Tibial nerve (tissue), 4 donors: ENCODE measurements around the gene NDFIP1. TPM values are rescaled to one million over a fixed set of nuclear protein-coding genes. Genes with fewer than 3 reads are reported as not detected.

Experiments
- DNase-seq, 2 donors: peaks; one replicate each; pipeline ENCODE4 v3.0.0-alpha.2; 2019; ENCODE audit warnings: low spot score in 2 of 2
- H3K27ac ChIP-seq, 4 donors: fragments of 200-600 bp; sonication (generic) in 3 of 4; one replicate each; pipeline ENCODE4 v1.5.1; 2017 to 2019; ENCODE audit warnings: mild to moderate bottlenecking in 1 of 4
- H3K27me3 ChIP-seq, 2 donors: fragments of 200-600 bp; sonication (generic) in 1 of 2; one replicate each; pipeline versions ENCODE4 v1.5.1 to v1.6.0; 2017 to 2019
- H3K36me3 ChIP-seq, 3 donors: fragments of 200-600 bp; sonication (generic); one replicate each; pipeline ENCODE4 v1.5.1; 2018 to 2019
- H3K4me1 ChIP-seq, 4 donors: fragments of 200-600 bp; sonication (generic) in 3 of 4; one replicate each; pipeline ENCODE4 v1.5.1; 2017 to 2019
- H3K4me3 ChIP-seq, 4 donors: fragments of 200-600 bp; sonication (generic) in 3 of 4; one replicate each; pipeline ENCODE4 v1.5.1; 2017 to 2019; ENCODE audit warnings: mild to moderate bottlenecking in 1 of 4, moderate library complexity in 1 of 4
- H3K9me3 ChIP-seq, 4 donors: fragments of 200-600 bp; sonication (generic) in 3 of 4; one replicate each; pipeline ENCODE4 v1.5.1; 2017 to 2019
- CTCF ChIP-seq, 5 experiments: fragments of 200-600 bp in 3 of 5; fragments of 450-650 bp in 2 of 5; sonication (generic) in 3 of 5; IDR thresholded peaks; one replicate each; pipeline ENCODE4 v1.5.1; 2016 to 2019; ENCODE audit warnings: antibody characterized with exemption in 5 of 5, mild to moderate bottlenecking in 3 of 5, moderate library complexity in 2 of 5
- EP300 ChIP-seq, 2 donors: sonication (generic); formaldehyde crosslinking; IDR thresholded peaks; one replicate each; pipeline ENCODE4 v1.6.1; 2017; ENCODE audit warnings: antibody characterized with exemption in 2 of 2, mild to moderate bottlenecking in 1 of 2
- POLR2A ChIP-seq, 2 donors: fragments of 450-650 bp; IDR thresholded peaks; one replicate each; pipeline ENCODE4 v1.6.1; 2017; ENCODE audit warnings: antibody characterized with exemption in 2 of 2, mild to moderate bottlenecking in 2 of 2, moderate library complexity in 2 of 2
- WGBS, 2 donors: methylation state at CpG; one replicate each; pipeline ENCODE4 v1.1.5; 2018; 5-methylcytosine and 5-hydroxymethylcytosine counted together
- total RNA-seq, 4 donors: library from RNA; depleted of rRNA; stranded (reverse); fragments of >200 nt; gene quantifications; one replicate each; pipeline ENCODE4 v1.1.0, GENCODE V29; 2016

The NDFIP1 gene
- total RNA-seq, 4 donors from 2014 or later, result 96.1 to 172 (median 107) TPM

DNA sequence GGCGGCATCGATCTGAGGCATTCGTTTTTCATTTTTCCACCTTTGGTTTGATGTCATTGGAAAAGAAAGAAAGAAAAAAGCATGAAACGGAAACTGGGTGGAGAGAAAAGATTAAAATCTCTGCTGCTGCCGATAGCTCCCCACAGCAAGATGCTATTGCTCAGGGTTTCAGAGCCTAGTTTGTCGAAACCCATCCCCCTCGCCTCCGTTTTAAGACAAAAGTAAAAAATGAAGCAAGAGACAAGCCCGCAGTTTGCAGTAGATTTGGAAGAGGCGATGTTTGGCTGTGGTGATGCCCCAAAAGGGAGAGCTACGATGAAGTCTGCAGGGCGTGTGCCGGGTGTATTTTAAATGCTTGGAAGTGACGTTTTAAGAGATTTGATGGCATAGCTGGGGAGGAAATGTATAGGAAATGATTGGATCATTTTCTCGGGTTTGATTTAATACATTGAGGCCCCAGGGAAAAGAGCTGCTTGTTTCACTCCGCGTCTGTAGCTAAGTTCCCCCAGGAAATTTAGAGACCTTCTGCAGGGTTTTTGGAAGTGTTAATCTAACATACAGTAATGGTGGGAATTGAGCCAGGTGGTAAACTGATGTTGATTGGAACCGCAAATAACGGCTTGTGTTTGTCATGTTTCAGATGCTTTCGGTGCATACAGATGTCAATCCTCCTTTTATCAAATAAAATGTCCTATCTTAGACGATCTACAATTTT lies 909 bp downstream of the NDFIP1 start:
- Histone ChIP-seq H3K27ac (peak overlapping the region; percentile 93 to 100 (median 99)), H3K4me1 (peaks cover 0 to 55% (median 13%) of the 10 kb centered on the region in 4 donors), H3K4me3 (peak overlapping the region; percentile 65 to 91 (median 81)), H3K36me3 (no peaks in the 10 kb centered on the region), H3K9me3 (no peaks in the 10 kb centered on the region), H3K27me3 (no peaks in the 10 kb centered on the region)
- DNase-seq, result peak in 1 of 2 donors; percentile 20
- TF ChIP-seq POLR2A (IDR thresholded peaks at IDR 0.05) (no peak), EP300 (IDR thresholded peaks at IDR 0.05) (peak in 1 of 2 donors; percentile 17)
- WGBS, 2 donors, result 0% methylated on average over 21 of the region's 21 CpGs

DNA sequence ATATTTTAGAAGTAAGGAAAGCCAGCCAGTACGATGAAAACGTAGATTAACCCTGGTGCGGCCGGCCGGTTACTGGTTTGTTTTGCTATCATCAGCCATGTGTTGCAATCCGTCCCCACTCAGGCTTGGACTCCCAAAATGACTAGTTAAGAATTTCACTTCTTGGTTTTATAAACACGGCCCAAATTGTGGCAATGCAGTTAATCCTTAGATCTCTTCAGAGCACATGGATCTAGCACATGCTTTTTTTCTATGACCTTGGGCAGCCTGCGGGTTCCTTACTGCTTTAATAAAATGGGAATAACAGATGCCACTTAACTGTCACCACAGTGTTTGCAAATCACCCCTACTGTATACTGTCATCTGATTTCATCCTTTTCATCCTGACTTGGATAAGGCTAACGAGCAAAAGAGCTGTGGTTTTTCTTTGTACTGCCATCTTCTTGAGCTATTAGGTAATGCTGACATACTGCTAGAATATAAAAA lies 1.5 kb downstream of the NDFIP1 start:
- no peaks in the 10 kb centered on the region for H3K27me3 ChIP-seq
- 2 to 4% methylated on average over 9 of the region's 9 CpGs for WGBS, 2 donors
- H3K9me3 ChIP-seq, result no peaks in the 10 kb centered on the region
- H3K36me3 ChIP-seq, result no peaks in the 10 kb centered on the region
- peak overlapping the region; percentile 93 to 100 (median 99) for H3K27ac ChIP-seq
- peak overlapping the region; percentile 65 to 91 (median 81) for H3K4me3 ChIP-seq
- TF ChIP-seq POLR2A (IDR thresholded peaks at IDR 0.05) (no peak), EP300 (IDR thresholded peaks at IDR 0.05) (peak in 1 of 2 donors; percentile 14), CTCF (IDR thresholded peaks at IDR 0.05) (peak in 1 of 5 experiments; percentile 23)
- DNase-seq, result peak; percentile 31 to 38
- H3K4me1 ChIP-seq, result peaks cover 0 to 61% (median 13%) of the 10 kb centered on the region in 4 donors

DNA sequence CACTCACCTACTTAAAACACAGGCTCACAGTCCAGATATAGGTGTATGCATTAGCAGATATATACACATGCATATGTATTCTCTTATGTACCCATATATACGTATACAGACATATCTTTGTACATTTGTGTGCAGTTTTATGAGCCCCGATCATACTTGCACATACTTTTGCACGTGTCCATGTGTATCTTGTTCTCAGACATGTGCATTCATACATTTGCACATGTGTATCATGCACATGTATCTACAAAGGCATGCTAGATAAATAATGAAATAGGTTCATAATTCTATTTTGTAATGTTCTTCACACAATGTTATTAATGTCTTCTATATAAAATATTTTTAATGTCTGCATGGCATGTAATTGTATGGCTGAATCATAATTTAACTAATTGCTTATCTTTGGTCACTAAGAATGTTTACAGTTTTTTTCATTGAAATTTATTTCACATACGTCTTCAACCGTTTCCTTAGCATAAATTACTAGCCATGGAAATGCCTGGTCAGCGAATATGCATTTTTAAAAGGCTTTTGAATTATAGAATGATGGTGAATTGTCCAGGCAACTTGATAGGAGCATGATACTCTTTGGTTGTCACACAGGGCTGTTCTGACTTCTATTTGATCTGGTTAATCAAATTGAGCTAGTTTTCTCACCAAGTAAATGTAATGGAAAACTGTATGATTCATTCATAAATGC lies 2.6 kb downstream of the NDFIP1 start:
- H3K4me1 ChIP-seq, result peaks cover 0 to 63% (median 13%) of the 10 kb centered on the region in 4 donors
- no peak overlapping the region for H3K4me3 ChIP-seq
- H3K27ac ChIP-seq, result no peak overlapping the region
- no peaks in the 10 kb centered on the region for H3K9me3 ChIP-seq
- H3K27me3 ChIP-seq, result no peaks in the 10 kb centered on the region
- WGBS, 2 donors, result 56 to 62% methylated on average over 6 of the region's 6 CpGs
- DNase-seq, result no peak
- H3K36me3 ChIP-seq, result no peaks in the 10 kb centered on the region
- TF ChIP-seq POLR2A (IDR thresholded peaks at IDR 0.05) (no peak), EP300 (IDR thresholded peaks at IDR 0.05) (no peak)

DNA sequence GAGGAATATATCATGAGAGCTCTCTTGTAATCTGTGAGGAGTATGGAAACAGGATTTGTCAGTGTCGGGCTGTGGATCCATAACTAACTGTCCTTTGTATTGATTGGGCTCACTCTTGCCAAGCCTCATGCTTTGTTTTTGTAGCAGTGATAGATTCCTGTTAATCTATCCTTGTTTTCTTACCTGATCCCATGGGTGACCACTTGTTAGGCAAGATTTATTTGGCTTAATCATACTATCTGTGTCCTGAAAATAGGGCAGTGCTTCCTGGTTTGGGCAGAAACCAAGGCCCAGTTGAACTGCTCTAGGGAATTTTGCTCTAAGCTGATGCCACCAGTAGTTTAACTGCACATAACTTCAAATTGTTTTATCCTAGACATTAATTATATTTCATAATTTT lies 6.1 kb downstream of the NDFIP1 start:
- H3K36me3 ChIP-seq, result no peaks in the 10 kb centered on the region
- peaks cover 0 to 85% (median 29%) of the 10 kb centered on the region in 4 donors for H3K4me1 ChIP-seq
- H3K27ac ChIP-seq, result no peak overlapping the region
- H3K4me3 ChIP-seq, result no peak overlapping the region
- no peaks in the 10 kb centered on the region for H3K27me3 ChIP-seq
- WGBS, 2 donors, result 86 to 88% methylated on average over 1 of the region's 1 CpG
- DNase-seq, result no peak
- no peaks in the 10 kb centered on the region for H3K9me3 ChIP-seq
- no peak for TF ChIP-seq EP300 (IDR thresholded peaks at IDR 0.05)

GRCh38 chr5:142115937-142116614 lies 7.5 kb downstream of the NDFIP1 start:
- peaks cover 0 to 87% (median 21%) of the 10 kb centered on the region in 4 donors for H3K4me1 ChIP-seq

More at GRCh38 chr5:142115937-142116614, 7.5 kb downstream of the NDFIP1 start:
- 93 to 94% methylated on average over 4 of the region's 4 CpGs for WGBS, 2 donors
- Histone ChIP-seq H3K36me3 (peaks cover 0 to 6% (median 0%) of the 10 kb centered on the region in 3 donors), H3K27me3 (no peaks in the 10 kb centered on the region), H3K9me3 (no peaks in the 10 kb centered on the region), H3K4me3 (no peak overlapping the region), H3K27ac (no peak overlapping the region)
- TF ChIP-seq POLR2A (IDR thresholded peaks at IDR 0.05) (no peak), EP300 (IDR thresholded peaks at IDR 0.05) (no peak), CTCF (IDR thresholded peaks at IDR 0.05) (no peak)
- no peak for DNase-seq
